CD1c-positive myeloid dendritic cell (primary cell): Measurements from ENCODE around the gene ZMYM4.
"Not testable (repeated sequence)": the region's sequence is repeated elsewhere in the genome, so short reads cannot be mapped to it uniquely, and the experiment has no call there.

Experiments used
- DNase-seq: peaks from one replicate; pipeline ENCODE4 v3.0.0-alpha.2; 2016; ENCODE audit errors: extremely low spot score

Gene ZMYM4

GRCh38 chr1:35453031-35453430 is 184.5 kb downstream of the ZMYM4 start:
- no peak for DNase-seq

- DNase-seq = no peak
Observed at GRCh38 chr1:35454176-35454575, 185.7 kb downstream of the ZMYM4 start.

- DNase-seq = peak; percentile 21
Observed at GRCh38 chr1:35454616-35455015, 186.1 kb downstream of the ZMYM4 start.

- no peak for DNase-seq
Observed at GRCh38 chr1:35460796-35461195, 192.3 kb downstream of the ZMYM4 start.

GRCh38 chr1:35461966-35462651 is 193.6 kb downstream of the ZMYM4 start:
- DNase-seq = no peak

- DNase-seq = no peak
Observed at GRCh38 chr1:35463232-35463631, 194.7 kb downstream of the ZMYM4 start.

- not testable (repeated sequence) for DNase-seq
Observed at GRCh38 chr1:35463749-35464148, 195.2 kb downstream of the ZMYM4 start.

- DNase-seq = no peak
Observed at GRCh38 chr1:35466120-35466519, 197.6 kb downstream of the ZMYM4 start.

GRCh38 chr1:35470977-35471613 is 202.6 kb downstream of the ZMYM4 start:
- no peak for DNase-seq
